Germinal center (tissue), 1 donor: ENCODE data around the gene ATF1.

Experiments
- DNase-seq: peaks from one replicate; pipeline ENCODE4 v3.0.0; 2012; ENCODE audit warnings: mixed read lengths, low spot score

The ATF1 gene

GRCh38 chr12:50763639-50764285 is at the start of gene ATF1:
Gene ATF1 (plus strand): TSS chr12:50764101. CDS start chr12:50780146, 16,045 bp downstream.
- peak; percentile 94 for DNase-seq

GRCh38 chr12:50715174-50715573 is 48.7 kb upstream of the ATF1 start:
- DNase-seq: no peak

- no peak for DNase-seq
Observed at GRCh38 chr12:50718760-50719159, 45.1 kb upstream of the ATF1 start.

- DNase-seq: no peak
Observed at GRCh38 chr12:50720085-50720484, 43.8 kb upstream of the ATF1 start.

GRCh38 chr12:50720501-50720900 is 43.4 kb upstream of the ATF1 start:
- DNase-seq: no peak

GRCh38 chr12:50723865-50724264 is 40.0 kb upstream of the ATF1 start:
- no peak for DNase-seq

GRCh38 chr12:50725011-50725942 is 38.6 kb upstream of the ATF1 start:
- no peak for DNase-seq

GRCh38 chr12:50727466-50727865 is 36.4 kb upstream of the ATF1 start:
- DNase-seq: no peak

GRCh38 chr12:50728417-50728816 is 35.5 kb upstream of the ATF1 start:
- DNase-seq: no peak

- DNase-seq: no peak
Observed at GRCh38 chr12:50728841-50729240, 35.1 kb upstream of the ATF1 start.

- DNase-seq: no peak
Observed at GRCh38 chr12:50732591-50732990, 31.3 kb upstream of the ATF1 start.

- DNase-seq: no peak
Observed at GRCh38 chr12:50733706-50734105, 30.2 kb upstream of the ATF1 start.

- DNase-seq: peak; percentile 45
Observed at GRCh38 chr12:50734409-50735263, 29.3 kb upstream of the ATF1 start.

GRCh38 chr12:50739611-50740010 is 24.3 kb upstream of the ATF1 start:
- DNase-seq: no peak

GRCh38 chr12:50740307-50740706 is 23.6 kb upstream of the ATF1 start:
- DNase-seq: no peak

- no peak for DNase-seq
Observed at GRCh38 chr12:50742776-50743175, 21.1 kb upstream of the ATF1 start.

GRCh38 chr12:50745861-50746260 is 18.0 kb upstream of the ATF1 start:
- DNase-seq: no peak

- no peak for DNase-seq
Observed at GRCh38 chr12:50746431-50746830, 17.5 kb upstream of the ATF1 start.

- DNase-seq: no peak
Observed at GRCh38 chr12:50747817-50748216, 16.1 kb upstream of the ATF1 start.

- no peak for DNase-seq
Observed at GRCh38 chr12:50749459-50749882, 14.4 kb upstream of the ATF1 start.

GRCh38 chr12:50750366-50750765 is 13.5 kb upstream of the ATF1 start:
- no peak for DNase-seq

- no peak for DNase-seq
Observed at GRCh38 chr12:50751948-50752721, 11.8 kb upstream of the ATF1 start.
